ENCODE data around the gene TMEM115. TPM values are rescaled to one million over a fixed set of nuclear protein-coding genes. Genes with fewer than 3 reads are reported as not detected.

TMEM115 gene
- total and polyA plus RNA-seq, 8 donors, result 13.8 to 29.2 (median 16.8) TPM

DNA sequence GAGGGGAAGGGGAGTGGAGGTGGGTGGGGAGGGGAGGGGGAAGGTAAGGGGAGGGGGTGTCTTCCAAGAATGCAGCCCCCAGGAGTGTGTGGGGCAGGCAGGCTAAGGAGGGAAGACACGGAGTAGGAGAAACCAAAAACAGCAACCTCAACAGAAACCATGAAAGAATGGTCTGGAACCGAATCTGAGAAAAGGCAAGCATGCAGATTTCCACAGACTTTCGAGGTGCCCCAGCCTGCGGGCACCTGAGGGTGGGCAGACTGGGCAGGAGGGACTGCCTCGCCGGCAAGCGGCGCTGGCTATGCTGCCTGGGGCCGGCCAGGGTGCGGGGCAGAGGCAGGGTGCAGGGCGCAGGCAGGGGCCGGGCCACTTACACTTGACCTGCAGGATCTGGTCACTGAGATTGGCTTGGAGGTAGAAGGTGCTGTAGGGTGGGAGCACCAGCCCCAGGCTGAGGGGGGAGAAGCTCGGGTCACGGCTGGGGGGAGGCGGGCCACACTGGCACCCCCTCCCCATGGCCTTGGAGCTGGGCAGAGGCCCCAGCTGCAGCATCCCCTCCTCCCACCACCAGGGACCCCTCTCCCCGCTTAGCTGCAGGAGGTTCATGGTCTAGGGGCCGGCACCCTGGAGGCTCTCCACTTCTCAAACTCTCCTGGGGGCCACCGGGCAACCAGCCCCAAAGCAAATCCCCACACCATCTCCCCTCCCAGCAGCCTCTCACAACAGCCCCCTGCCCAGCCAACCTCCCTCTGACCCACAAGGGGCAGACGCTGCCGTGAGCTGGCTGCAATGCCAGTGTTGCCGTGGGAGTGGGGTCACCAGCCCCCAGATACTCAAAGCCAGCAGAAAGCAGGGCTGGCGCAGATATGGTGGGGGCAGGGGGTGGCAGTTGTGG is 15.3 kb upstream of the TMEM115 start:
- Histone ChIP-seq H3K9me3 (no peaks in the 10 kb centered on the region), H3K27me3 (no peaks in the 10 kb centered on the region), H3K4me1 (no peaks in the 10 kb centered on the region), H3K36me3 (no peaks in the 10 kb centered on the region), H3K27ac (no peak overlapping the region), H3K4me3 (no peak overlapping the region)
- FAIRE-seq (no peak), ATAC-seq (no peak), DNase-seq (no peak)
- TF ChIP-seq, protein P1, sequence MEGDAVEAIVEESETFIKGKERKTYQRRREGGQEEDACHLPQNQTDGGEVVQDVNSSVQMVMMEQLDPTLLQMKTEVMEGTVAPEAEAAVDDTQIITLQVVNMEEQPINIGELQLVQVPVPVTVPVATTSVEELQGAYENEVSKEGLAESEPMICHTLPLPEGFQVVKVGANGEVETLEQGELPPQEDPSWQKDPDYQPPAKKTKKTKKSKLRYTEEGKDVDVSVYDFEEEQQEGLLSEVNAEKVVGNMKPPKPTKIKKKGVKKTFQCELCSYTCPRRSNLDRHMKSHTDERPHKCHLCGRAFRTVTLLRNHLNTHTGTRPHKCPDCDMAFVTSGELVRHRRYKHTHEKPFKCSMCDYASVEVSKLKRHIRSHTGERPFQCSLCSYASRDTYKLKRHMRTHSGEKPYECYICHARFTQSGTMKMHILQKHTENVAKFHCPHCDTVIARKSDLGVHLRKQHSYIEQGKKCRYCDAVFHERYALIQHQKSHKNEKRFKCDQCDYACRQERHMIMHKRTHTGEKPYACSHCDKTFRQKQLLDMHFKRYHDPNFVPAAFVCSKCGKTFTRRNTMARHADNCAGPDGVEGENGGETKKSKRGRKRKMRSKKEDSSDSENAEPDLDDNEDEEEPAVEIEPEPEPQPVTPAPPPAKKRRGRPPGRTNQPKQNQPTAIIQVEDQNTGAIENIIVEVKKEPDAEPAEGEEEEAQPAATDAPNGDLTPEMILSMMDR (IDR thresholded peaks at IDR 0.05), result no peak
- intact Hi-C loops (cut with DNase I), result no loop called here
- 80 to 82% methylated on average over 19 to 22 of the region's 22 CpGs for WGBS, 2 donors

- TF ChIP-seq, protein P1 (IDR thresholded peaks at IDR 0.05), result no peak
- Histone ChIP-seq H3K9me3 (no peaks in the 10 kb centered on the region), H3K4me1 (no peaks in the 10 kb centered on the region), H3K27ac (no peak overlapping the region), H3K4me3 (no peak overlapping the region), H3K36me3 (no peaks in the 10 kb centered on the region), H3K27me3 (no peaks in the 10 kb centered on the region)
- 50 to 51% methylated on average over 12 of the region's 12 CpGs for WGBS, 2 donors
- intact Hi-C loops (cut with DNase I), result no loop called here
- ATAC-seq (no peak), DNase-seq (no peak), FAIRE-seq (no peak)
Measured at GRCh38 chr3:50373146-50374051, 14.1 kb upstream of the TMEM115 start.

- DNase-seq (no peak), ATAC-seq (no peak), FAIRE-seq (no peak)
- intact Hi-C loops (cut with DNase I), result no loop called here
- Histone ChIP-seq H3K4me3 (no peak overlapping the region), H3K9me3 (no peaks in the 10 kb centered on the region), H3K4me1 (no peaks in the 10 kb centered on the region), H3K27ac (no peak overlapping the region), H3K27me3 (no peaks in the 10 kb centered on the region), H3K36me3 (no peaks in the 10 kb centered on the region)
- 53 to 67% methylated on average over 8 of the region's 8 CpGs for WGBS, 2 donors
- TF ChIP-seq, protein P1 (IDR thresholded peaks at IDR 0.05), result no peak
Measured at GRCh38 chr3:50372349-50372748, 13.0 kb upstream of the TMEM115 start.

- Histone ChIP-seq H3K9me3 (no peaks in the 10 kb centered on the region), H3K36me3 (no peaks in the 10 kb centered on the region), H3K27ac (no peak overlapping the region), H3K4me1 (peaks cover 0 to 4% (median 0%) of the 10 kb centered on the region in 3 donors), H3K27me3 (no peaks in the 10 kb centered on the region), H3K4me3 (no peak overlapping the region)
- intact Hi-C loops (cut with DNase I), result no loop called here
- no peak for ATAC-seq
- no peak for FAIRE-seq
- TF ChIP-seq, protein P1 (IDR thresholded peaks at IDR 0.05), result no peak
- no peak for DNase-seq
- 85% methylated on average over 3 of the region's 3 CpGs for WGBS, 2 donors
Measured at GRCh38 chr3:50371133-50371685, 11.9 kb upstream of the TMEM115 start.
